Mesendoderm (in vitro differentiated cells): Measurements from ENCODE around the gene UBE4A.

Source experiments
- DNase-seq: peaks from one replicate; pipeline ENCODE4 v3.0.0; 2013
- H2AK5ac ChIP-seq: 2 replicates; pipeline ENCODE4 v1.6.1; 2013; ENCODE audit warnings: low read length, inconsistent platforms
- H2BK120ac ChIP-seq: 2 replicates; pipeline ENCODE4 v1.6.1; 2013; ENCODE audit warnings: low read depth, mild to moderate bottlenecking, low read length, moderate library complexity, mixed read lengths
- H2BK15ac ChIP-seq: replicated peaks from 2 replicates; pipeline ENCODE4 v1.6.1; 2013; ENCODE audit warnings: low read depth, mild to moderate bottlenecking, moderate library complexity
- H2BK5ac ChIP-seq: 2 replicates; pipeline ENCODE4 v1.6.1; 2013; ENCODE audit warnings: low read length, inconsistent platforms
- H3K18ac ChIP-seq: 2 replicates; pipeline ENCODE4 v1.6.1; 2013; ENCODE audit warnings: mild to moderate bottlenecking, low read length, mixed read lengths
- H3K23ac ChIP-seq: one replicate; pipeline ENCODE4 v1.6.1; 2013; ENCODE audit warnings: low read length
- H3K27ac ChIP-seq: 2 replicates; pipeline ENCODE4 v1.5.1; 2013; ENCODE audit warnings: low read depth, mild to moderate bottlenecking, inconsistent platforms, low read length, moderate library complexity
- H3K27me3 ChIP-seq: 2 replicates; pipeline ENCODE4 v1.6.1; 2013; ENCODE audit warnings: low read length, control low read depth, mild to moderate bottlenecking, inconsistent platforms; ENCODE audit not compliant: insufficient read depth, poor library complexity
- H3K36me3 ChIP-seq: 2 replicates; pipeline ENCODE4 v1.6.1; 2013; ENCODE audit warnings: low read length, inconsistent platforms; ENCODE audit not compliant: control insufficient read depth, insufficient read depth
- H3K4ac ChIP-seq: one replicate; pipeline ENCODE4 v1.6.1; 2013; ENCODE audit warnings: low read depth, mild to moderate bottlenecking, low read length, moderate library complexity
- H3K4me1 ChIP-seq: 2 replicates; pipeline ENCODE4 v1.6.1; 2013; ENCODE audit warnings: low read depth, low read length, inconsistent platforms; ENCODE audit not compliant: control insufficient read depth
- H3K4me2 ChIP-seq: 2 replicates; pipeline ENCODE4 v1.6.1; 2013; ENCODE audit warnings: low read length
- H3K4me3 ChIP-seq: 2 replicates; pipeline ENCODE4 v1.5.1; 2013; ENCODE audit warnings: mild to moderate bottlenecking, low read length
- H3K56ac ChIP-seq: one replicate; pipeline ENCODE4 v1.6.1; 2013; ENCODE audit warnings: low read length
- H3K79me1 ChIP-seq: 2 replicates; pipeline ENCODE4 v1.6.1; 2013; ENCODE audit warnings: low read length, inconsistent platforms
- H3K79me2 ChIP-seq: 2 replicates; pipeline ENCODE4 v1.6.1; 2013; ENCODE audit warnings: mild to moderate bottlenecking, low read length; ENCODE audit not compliant: control insufficient read depth, insufficient read depth
- H3K9ac ChIP-seq: 2 replicates; pipeline ENCODE4 v1.6.1; 2013; ENCODE audit warnings: low read length, inconsistent platforms
- H4K5ac ChIP-seq: one replicate; pipeline ENCODE4 v1.6.1; 2013; ENCODE audit warnings: low read length
- H4K8ac ChIP-seq: one replicate; pipeline ENCODE4 v1.6.1; 2013; ENCODE audit warnings: low read depth, mild to moderate bottlenecking, control low read depth, low read length, moderate library complexity
- WGBS: extraction: QIAGEN DNeasy Blood & Tissue Kit; methylation state at CpG from one replicate; pipeline ENCODE4 v1.1.7; 2013; ENCODE audit warnings: low lambda C conversion rate, missing lambda C conversion rate; ENCODE audit not compliant: insufficient coverage; ENCODE audit errors: extremely low coverage; 5-methylcytosine and 5-hydroxymethylcytosine counted together

Gene UBE4A

GRCh38 chr11:118375978-118376377, 16.6 kb downstream of the UBE4A start:
- Histone ChIP-seq H3K18ac (no peak overlapping the region), H3K36me3 (peaks cover 10% of the 10 kb centered on the region), H2BK15ac (no peak overlapping the region), H3K79me2 (no peaks in the 10 kb centered on the region), H3K4ac (no peak overlapping the region), H3K56ac (no peak overlapping the region), H3K4me2 (no peak overlapping the region), H4K5ac (no peak overlapping the region), H3K79me1 (no peaks in the 10 kb centered on the region), H3K27ac (no peak overlapping the region), H2BK120ac (no peak overlapping the region), H3K9ac (no peak overlapping the region), H3K4me3 (no peak overlapping the region), H3K4me1 (no peaks in the 10 kb centered on the region), H2BK5ac (no peak overlapping the region), H3K27me3 (no peaks in the 10 kb centered on the region), H4K8ac (no peak overlapping the region), H3K23ac (no peak overlapping the region), H2AK5ac (no peak overlapping the region)
- no peak for DNase-seq

- Histone ChIP-seq H3K4me2 (no peak overlapping the region), H3K4me3 (no peak overlapping the region), H2AK5ac (no peak overlapping the region), H3K4me1 (no peaks in the 10 kb centered on the region), H3K27ac (no peak overlapping the region), H2BK120ac (no peak overlapping the region), H2BK15ac (no peak overlapping the region), H3K23ac (no peak overlapping the region), H2BK5ac (no peak overlapping the region), H3K27me3 (no peaks in the 10 kb centered on the region), H4K5ac (no peak overlapping the region), H3K56ac (no peak overlapping the region), H3K9ac (no peak overlapping the region), H3K79me2 (no peaks in the 10 kb centered on the region), H3K79me1 (no peaks in the 10 kb centered on the region), H3K36me3 (peaks cover 8% of the 10 kb centered on the region), H3K18ac (no peak overlapping the region), H3K4ac (no peak overlapping the region), H4K8ac (no peak overlapping the region)
- WGBS = no CpG with 5 or more reads among the region's 4 CpGs
- no peak for DNase-seq
These were observed 20.1 kb downstream of the UBE4A start for GRCh38 chr11:118379497-118379896.

GRCh38 chr11:118380571-118380970, 21.2 kb downstream of the UBE4A start:
- H3K4me1 ChIP-seq = no peaks in the 10 kb centered on the region
- DNase-seq = peak; percentile 42
- no peaks in the 10 kb centered on the region for H3K79me1 ChIP-seq
- H2BK5ac ChIP-seq = no peak overlapping the region
- no peak overlapping the region for H4K5ac ChIP-seq
- no peak overlapping the region for H3K4ac ChIP-seq
- H3K9ac ChIP-seq = no peak overlapping the region
- H2BK120ac ChIP-seq = no peak overlapping the region
- H3K23ac ChIP-seq = no peak overlapping the region
- no peaks in the 10 kb centered on the region for H3K79me2 ChIP-seq
- no peak overlapping the region for H2BK15ac ChIP-seq
- H3K4me3 ChIP-seq = no peak overlapping the region
- H2AK5ac ChIP-seq = no peak overlapping the region
- no peak overlapping the region for H3K18ac ChIP-seq
- no peak overlapping the region for H3K56ac ChIP-seq
- H3K27me3 ChIP-seq = no peaks in the 10 kb centered on the region
- H3K4me2 ChIP-seq = no peak overlapping the region
- no peak overlapping the region for H3K27ac ChIP-seq
- no peak overlapping the region for H4K8ac ChIP-seq
- peaks cover 4% of the 10 kb centered on the region for H3K36me3 ChIP-seq

- Histone ChIP-seq H3K79me1 (no peaks in the 10 kb centered on the region), H4K5ac (no peak overlapping the region), H2BK5ac (no peak overlapping the region), H3K36me3 (peaks cover 7% of the 10 kb centered on the region), H2BK15ac (no peak overlapping the region), H4K8ac (no peak overlapping the region), H3K27me3 (no peaks in the 10 kb centered on the region), H3K4me1 (no peaks in the 10 kb centered on the region), H3K23ac (no peak overlapping the region), H3K9ac (no peak overlapping the region), H3K4me2 (no peak overlapping the region), H2BK120ac (no peak overlapping the region), H2AK5ac (no peak overlapping the region), H3K79me2 (no peaks in the 10 kb centered on the region), H3K56ac (no peak overlapping the region), H3K4ac (no peak overlapping the region), H3K27ac (no peak overlapping the region), H3K4me3 (no peak overlapping the region), H3K18ac (no peak overlapping the region)
- no peak for DNase-seq
- WGBS = no CpG with 5 or more reads among the region's 3 CpGs
These were observed 23.6 kb downstream of the UBE4A start for GRCh38 chr11:118382954-118383353.

- H3K27me3 ChIP-seq = no peaks in the 10 kb centered on the region
- H3K23ac ChIP-seq = no peak overlapping the region
- no peak overlapping the region for H2AK5ac ChIP-seq
- H4K8ac ChIP-seq = no peak overlapping the region
- peaks cover 7% of the 10 kb centered on the region for H3K36me3 ChIP-seq
- H3K4ac ChIP-seq = no peak overlapping the region
- H4K5ac ChIP-seq = no peak overlapping the region
- no peak overlapping the region for H3K27ac ChIP-seq
- no peaks in the 10 kb centered on the region for H3K4me1 ChIP-seq
- H2BK120ac ChIP-seq = no peak overlapping the region
- H2BK5ac ChIP-seq = no peak overlapping the region
- no peak overlapping the region for H3K4me3 ChIP-seq
- H3K56ac ChIP-seq = no peak overlapping the region
- no peak for DNase-seq
- H3K4me2 ChIP-seq = no peak overlapping the region
- no peak overlapping the region for H2BK15ac ChIP-seq
- no CpG with 5 or more reads among the region's 3 CpGs for WGBS
- no peak overlapping the region for H3K18ac ChIP-seq
- no peaks in the 10 kb centered on the region for H3K79me2 ChIP-seq
- H3K79me1 ChIP-seq = no peaks in the 10 kb centered on the region
- H3K9ac ChIP-seq = no peak overlapping the region
These were observed 24.3 kb downstream of the UBE4A start for GRCh38 chr11:118383657-118384056.

GRCh38 chr11:118396097-118396501, 36.7 kb downstream of the UBE4A start:
- Histone ChIP-seq H2AK5ac (no peak overlapping the region), H3K4me3 (no peak overlapping the region), H3K79me2 (no peaks in the 10 kb centered on the region), H3K9ac (no peak overlapping the region), H2BK15ac (no peak overlapping the region), H3K27ac (no peak overlapping the region), H4K8ac (no peak overlapping the region), H3K27me3 (no peaks in the 10 kb centered on the region), H3K56ac (no peak overlapping the region), H3K4me1 (no peaks in the 10 kb centered on the region), H3K18ac (no peak overlapping the region), H2BK120ac (no peak overlapping the region), H4K5ac (no peak overlapping the region), H3K79me1 (peaks cover 2% of the 10 kb centered on the region), H3K4ac (no peak overlapping the region), H2BK5ac (no peak overlapping the region), H3K36me3 (peaks cover 2% of the 10 kb centered on the region), H3K23ac (no peak overlapping the region), H3K4me2 (no peak overlapping the region)
- no CpG with 5 or more reads among the region's 6 CpGs for WGBS
- no peak for DNase-seq
